A673 (cell line): Measurements from ENCODE around the gene STAG3. TPM values are rescaled to one million over a fixed set of nuclear protein-coding genes. Genes with fewer than 3 reads are reported as not detected.
"Not testable (repeated sequence)": the region's sequence is repeated elsewhere in the genome, so short reads cannot be mapped to it uniquely, and the experiment has no call there.

Experiments
- BruUV-seq: library from RNA; stranded (reverse); fragments of 400-500 nt; replicated peaks from 2 replicates; lab custom pipeline; 2021; lab: Mats Ljungman, UMichigan
- CTCF ChIA-PET: fragments of 300-600 bp; sonication (Branson Sonifier 250); formaldehyde crosslinking; loops from one replicate; lab custom pipeline; 2022; ENCODE audit warnings: antibody characterized with exemption; lab: Charles Lee
- POLR2A ChIA-PET: fragments of 300-600 bp; sonication (Branson Sonifier 250); formaldehyde crosslinking; loops from one replicate; lab custom pipeline; 2022; ENCODE audit warnings: antibody characterized with exemption; ENCODE audit not compliant: low non-redundant PET; lab: Charles Lee
- DNase-seq: peaks from one replicate; pipeline ENCODE4 v3.0.0-alpha.2; 2015; ENCODE audit warnings: low spot score
- H3K27ac ChIP-seq: fragments of 200-600 bp; sonication (generic); 2 replicates; pipeline ENCODE4 v1.5.1; 2016; ENCODE audit warnings: mixed run types, low read depth, mild to moderate bottlenecking, mixed read lengths, antibody characterized with exemption, low read length; ENCODE audit not compliant: poor library complexity, severe bottlenecking
- H3K27me3 ChIP-seq: fragments of 200-600 bp; sonication (generic); replicated peaks from 2 replicates; pipeline ENCODE4 v1.6.1; 2017; ENCODE audit warnings: mixed run types, low read depth, mild to moderate bottlenecking, mixed read lengths, antibody characterized with exemption, low read length; ENCODE audit not compliant: insufficient read depth, poor library complexity
- H3K36me3 ChIP-seq: fragments of 200-600 bp; sonication (generic); 2 replicates; pipeline ENCODE4 v1.6.1; 2016; ENCODE audit warnings: mixed run types, mild to moderate bottlenecking, mixed read lengths, antibody characterized with exemption, low read length; ENCODE audit not compliant: insufficient read depth, poor library complexity, severe bottlenecking
- H3K4me1 ChIP-seq: fragments of 200-600 bp; sonication (generic); 2 replicates; pipeline ENCODE4 v1.6.1; 2017; ENCODE audit warnings: mixed run types, mild to moderate bottlenecking, mixed read lengths, antibody characterized with exemption, low read length; ENCODE audit not compliant: insufficient read depth, poor library complexity, severe bottlenecking
- H3K4me3 ChIP-seq: fragments of 200-600 bp; sonication (generic); 2 replicates; pipeline ENCODE4 v1.5.1; 2016; ENCODE audit warnings: low read depth, mixed run types, mild to moderate bottlenecking, mixed read lengths, low read length; ENCODE audit not compliant: poor library complexity, severe bottlenecking
- H3K9me3 ChIP-seq: fragments of 200-600 bp; sonication (generic); 2 replicates; pipeline ENCODE4 v1.6.1; 2016; ENCODE audit warnings: mixed run types, low read depth, mild to moderate bottlenecking, mixed read lengths, antibody characterized with exemption, low read length; ENCODE audit not compliant: poor library complexity, severe bottlenecking
- CTCF ChIP-seq: fragments of 300-800, 200-600 bp; sonication (generic); conservative IDR thresholded peaks from 2 replicates; pipeline ENCODE4 v1.5.1; 2017; ENCODE audit warnings: low read depth, mild to moderate bottlenecking, antibody characterized with exemption, low read length, moderate library complexity, mixed read lengths
- EZH2 ChIP-seq: fragments of 200-600 bp; sonication (generic); IDR thresholded peaks from 2 replicates; pipeline ENCODE4 v1.6.1; 2017; ENCODE audit warnings: borderline replicate concordance, low read depth, mild to moderate bottlenecking, mixed read lengths, antibody characterized with exemption, low read length; ENCODE audit not compliant: poor library complexity, severe bottlenecking
- intact Hi-C: fragments of 100-400 bp; cut with micrococcal nuclease; formaldehyde crosslinking; loops from one replicate; pipeline ENCODE4 v1.10.0; 2022; ENCODE audit not compliant: unreplicated experiment
- microRNA-seq: library from miRNA; unstranded; fragments of <30 nt; microRNA quantifications from one replicate; pipeline ENCODE4 v1.2.0, GENCODE V29; 2021
- total RNA-seq: library from RNA; stranded (reverse); gene quantifications from 2 replicates; pipeline ENCODE4 v1.2.3, GENCODE V29; 2021

Gene STAG3
- total RNA-seq, 1 experiment from 2014 or later = 1.2 TPM

GRCh38 chr7:100248483-100248882, 70.8 kb downstream of the STAG3 start:
- no peak for DNase-seq
- H3K27ac ChIP-seq = no peak overlapping the region
- no peak overlapping the region for H3K4me3 ChIP-seq
- intact Hi-C loops = no loop called here
- no peaks in the 10 kb centered on the region for H3K27me3 ChIP-seq
- ChIA-PET CTCF (no interaction called here), POLR2A (no interaction called here)
- H3K4me1 ChIP-seq = peaks cover 3% of the 10 kb centered on the region
- BruUV-seq = no TSS peak
- no peaks in the 10 kb centered on the region for H3K36me3 ChIP-seq
- TF ChIP-seq EZH2 = no peak
- TF ChIP-seq CTCF = no peak
- no peaks in the 10 kb centered on the region for H3K9me3 ChIP-seq

- no TSS peak for BruUV-seq
Observed at GRCh38 chr7:100257017-100257416, 79.3 kb downstream of the STAG3 start.

GRCh38 chr7:100259984-100260383, 82.3 kb downstream of the STAG3 start:
- H3K9me3 ChIP-seq, H3K4me1 ChIP-seq, H3K27ac ChIP-seq, DNase-seq, intact Hi-C loops, H3K36me3 ChIP-seq, POLR2A ChIA-PET, CTCF ChIA-PET, H3K27me3 ChIP-seq, BruUV-seq, H3K4me3 ChIP-seq: not testable (repeated sequence)

More at GRCh38 chr7:100257017-100257416, 79.3 kb downstream of the STAG3 start:
- H3K9me3 ChIP-seq = no peaks in the 10 kb centered on the region
- no peak overlapping the region for H3K4me3 ChIP-seq
- no peak overlapping the region for H3K27ac ChIP-seq
- no peak for DNase-seq
- TF ChIP-seq EZH2 = no peak
- no peak for TF ChIP-seq CTCF
- intact Hi-C loops = no loop called here
- no peaks in the 10 kb centered on the region for H3K36me3 ChIP-seq
- POLR2A ChIA-PET = no interaction called here
- H3K4me1 ChIP-seq = no peaks in the 10 kb centered on the region
- no peaks in the 10 kb centered on the region for H3K27me3 ChIP-seq
- CTCF ChIA-PET = no interaction called here

GRCh38 chr7:100262896-100263295, 85.2 kb downstream of the STAG3 start:
- DNase-seq, BruUV-seq, H3K27ac ChIP-seq, H3K36me3 ChIP-seq, H3K4me3 ChIP-seq, intact Hi-C loops, CTCF ChIA-PET, H3K4me1 ChIP-seq, H3K27me3 ChIP-seq, H3K9me3 ChIP-seq, POLR2A ChIA-PET: not testable (repeated sequence)

Small RNA genes within 50 kb of the gene (microRNA-seq; reads per million reads assigned to microRNA genes)
- gene MIR4658 = not detected

Other genes with a start within 250 kb of the STAG3 start
- not detected in 2 replicates for gene GJC3, start 248.3 kb upstream of the STAG3 start, total RNA-seq
- gene AZGP1, start 201.9 kb upstream of the STAG3 start, total RNA-seq = not detected in 2 replicates
- gene ZKSCAN1, start 162.3 kb upstream of the STAG3 start, total RNA-seq = 66.5 and 69.5 TPM in 2 replicates
- gene ZSCAN21, start 128.1 kb upstream of the STAG3 start, total RNA-seq = 17.2 and 21.7 TPM in 2 replicates
- 50.2 and 50.8 TPM in 2 replicates for gene ZNF3, start 96.2 kb upstream of the STAG3 start, total RNA-seq
- gene COPS6, start 88.9 kb upstream of the STAG3 start, total RNA-seq = 155 and 166 TPM in 2 replicates
- 399 and 418 TPM in 2 replicates for gene MCM7, start 76.5 kb upstream of the STAG3 start, total RNA-seq
- 24.0 and 25.1 TPM in 2 replicates for gene AP4M1, start 76.3 kb upstream of the STAG3 start, total RNA-seq
- gene TAF6, start 58.6 kb upstream of the STAG3 start, total RNA-seq = 97.3 and 98.8 TPM in 2 replicates
- 20.2 and 22.2 TPM in 2 replicates for gene CNPY4, start 58.3 kb upstream of the STAG3 start, total RNA-seq
- 3.0 and 3.1 TPM in 2 replicates for gene MBLAC1, start 51.0 kb upstream of the STAG3 start, total RNA-seq
- 84.5 and 90.4 TPM in 2 replicates for gene LAMTOR4, start 29.0 kb upstream of the STAG3 start, total RNA-seq
- 22.6 and 25.7 TPM in 2 replicates for gene TRAPPC14, start 19.2 kb upstream of the STAG3 start, total RNA-seq
- gene GAL3ST4, start 9.3 kb upstream of the STAG3 start, total RNA-seq = 3.2 and 3.5 TPM in 2 replicates
- 23.3 and 28.4 TPM in 2 replicates for gene GPC2, start 537 bp upstream of the STAG3 start, total RNA-seq
- gene PVRIG, start 42.0 kb downstream of the STAG3 start, total RNA-seq = not detected in 2 replicates
- not detected in 2 replicates for gene SPDYE3, start 129.8 kb downstream of the STAG3 start, total RNA-seq
- 26.5 and 31.0 TPM in 2 replicates for gene PILRB, start 180.2 kb downstream of the STAG3 start, total RNA-seq
- gene PILRA, start 195.6 kb downstream of the STAG3 start, total RNA-seq = 1.5 and 2.0 TPM in 2 replicates